MM.1S (cell line): Measurements from ENCODE around the gene LGALS3BP.

Experiments
- DNase-seq: peaks from one replicate; pipeline ENCODE4 v3.0.0-alpha.2; 2015
- H2AFZ ChIP-seq: fragments of 300-600 bp; sonication (generic); 2 replicates; pipeline ENCODE4 v1.6.0; 2016; ENCODE audit warnings: antibody characterized with exemption, low read length
- H3F3A ChIP-seq: fragments of 300-600 bp; sonication (generic); 2 replicates; pipeline ENCODE4 v1.6.1; 2016; ENCODE audit warnings: mild to moderate bottlenecking, antibody characterized with exemption, low read length, moderate library complexity, mixed read lengths; ENCODE audit not compliant: insufficient read depth
- H3K27ac ChIP-seq: fragments of 300-600 bp; sonication (generic); 2 replicates; pipeline ENCODE4 v1.5.1; 2016; ENCODE audit warnings: mild to moderate bottlenecking, low read length
- H3K27me3 ChIP-seq: fragments of 300-600 bp; sonication (generic); replicated peaks from 2 replicates; pipeline ENCODE4 v1.6.0; 2016; ENCODE audit warnings: low read length; ENCODE audit not compliant: insufficient read depth
- H3K36me3 ChIP-seq: fragments of 300-600 bp; sonication (generic); replicated peaks from 2 replicates; pipeline ENCODE4 v1.6.1; 2016; ENCODE audit warnings: mild to moderate bottlenecking, low read length, mixed read lengths; ENCODE audit not compliant: insufficient read depth
- H3K4me1 ChIP-seq: fragments of 300-600 bp; sonication (generic); 2 replicates; pipeline ENCODE4 v1.6.1; 2016; ENCODE audit warnings: low read length, mixed read lengths
- H3K4me2 ChIP-seq: fragments of 300-600 bp; sonication (generic); 2 replicates; pipeline ENCODE4 v1.6.0; 2016; ENCODE audit warnings: low read depth, low read length
- H3K4me3 ChIP-seq: fragments of 300-600 bp; sonication (generic); 2 replicates; pipeline ENCODE4 v1.5.1; 2016; ENCODE audit warnings: low read length, mixed read lengths
- H3K79me2 ChIP-seq: fragments of 300-600 bp; sonication (generic); 2 replicates; pipeline ENCODE4 v1.6.1; 2016; ENCODE audit warnings: mixed run types, low read length, mixed read lengths
- H3K9ac ChIP-seq: fragments of 300-600 bp; sonication (generic); 2 replicates; pipeline ENCODE4 v1.6.1; 2016; ENCODE audit warnings: low read length, mixed read lengths
- H3K9me2 ChIP-seq: fragments of 300-600 bp; sonication (generic); replicated peaks from 2 replicates; pipeline ENCODE4 v1.6.1; 2016; ENCODE audit warnings: mild to moderate bottlenecking, low read length, mixed read lengths; ENCODE audit not compliant: insufficient read depth
- H3K9me3 ChIP-seq: fragments of 300-600 bp; sonication (generic); replicated peaks from 2 replicates; pipeline ENCODE4 v1.6.1; 2016; ENCODE audit warnings: mild to moderate bottlenecking, low read length, mixed read lengths; ENCODE audit not compliant: insufficient read depth
- H4K20me1 ChIP-seq: fragments of 300-600 bp; sonication (generic); 2 replicates; pipeline ENCODE4 v1.6.1; 2016; ENCODE audit warnings: mild to moderate bottlenecking, low read length, moderate library complexity, mixed read lengths; ENCODE audit not compliant: insufficient read depth
- CTCF ChIP-seq: fragments of 300-600 bp; sonication (generic); IDR thresholded peaks from 2 replicates; pipeline ENCODE4 v1.5.1; 2016; ENCODE audit warnings: antibody characterized with exemption, low read length, mixed read lengths
- EZH2 ChIP-seq: fragments of 300-600 bp; sonication (generic); optimal IDR thresholded peaks from 2 replicates; pipeline ENCODE3; 2017; ENCODE audit warnings: low read depth, mild to moderate bottlenecking, antibody characterized with exemption, low read length, mixed read lengths
- EZH2phosphoT487 ChIP-seq: fragments of 300-600 bp; sonication (generic); IDR thresholded peaks from 2 replicates; pipeline ENCODE4 v1.6.1; 2018; ENCODE audit warnings: antibody characterized with exemption, low read length

Gene LGALS3BP

GRCh38 chr17:78980624-78980972 lies 875 bp upstream of the LGALS3BP start:
- DNase-seq, result no peak
- no peaks in the 10 kb centered on the region for H4K20me1 ChIP-seq
- H3K79me2 ChIP-seq, result no peaks in the 10 kb centered on the region
- peaks cover 5% of the 10 kb centered on the region; the same call in 1 of the 2 replicates for H3F3A ChIP-seq
- H3K36me3 ChIP-seq, result no peaks in the 10 kb centered on the region
- no peak overlapping the region for H3K4me2 ChIP-seq
- peaks cover 7% of the 10 kb centered on the region; the same call in 1 of the 2 replicates for H3K4me1 ChIP-seq
- H3K27ac ChIP-seq, result no peak overlapping the region
- no peaks in the 10 kb centered on the region for H3K9me3 ChIP-seq
- TF ChIP-seq EZH2phosphoT487 (no peak), EZH2 (no peak), CTCF (no peak)
- no peaks in the 10 kb centered on the region for H3K27me3 ChIP-seq
- no peak overlapping the region for H3K9ac ChIP-seq
- H3K9me2 ChIP-seq, result no peaks in the 10 kb centered on the region
- no peak overlapping the region for H3K4me3 ChIP-seq
- H2AFZ ChIP-seq, result no peak overlapping the region

GRCh38 chr17:78977997-78978973 lies 1.4 kb downstream of the LGALS3BP start:
- no peaks in the 10 kb centered on the region for H3K9me2 ChIP-seq
- no peak overlapping the region for H2AFZ ChIP-seq
- no peak overlapping the region for H3K4me2 ChIP-seq
- H4K20me1 ChIP-seq, result no peaks in the 10 kb centered on the region
- no peak overlapping the region for H3K9ac ChIP-seq
- H3F3A ChIP-seq, result no peaks in the 10 kb centered on the region
- H3K4me3 ChIP-seq, result no peak overlapping the region
- H3K9me3 ChIP-seq, result no peaks in the 10 kb centered on the region
- H3K79me2 ChIP-seq, result no peaks in the 10 kb centered on the region
- H3K27ac ChIP-seq, result no peak overlapping the region
- TF ChIP-seq CTCF (no peak), EZH2 (no peak), EZH2phosphoT487 (no peak)
- no peaks in the 10 kb centered on the region for H3K36me3 ChIP-seq
- no peaks in the 10 kb centered on the region for H3K27me3 ChIP-seq
- H3K4me1 ChIP-seq, result 0 out of 2 replicates have a peak, but pooled peaks cover 3% of the 10 kb centered on the region
- no peak for DNase-seq

GRCh38 chr17:78977681-78977943 lies 2.1 kb downstream of the LGALS3BP start:
- Histone ChIP-seq H3K9me2 (no peaks in the 10 kb centered on the region), H2AFZ (no peak overlapping the region), H3K4me1 (0 out of 2 replicates have a peak, but pooled peaks cover 3% of the 10 kb centered on the region), H3F3A (no peaks in the 10 kb centered on the region), H3K36me3 (no peaks in the 10 kb centered on the region), H3K4me2 (no peak overlapping the region), H3K27ac (no peak overlapping the region), H3K9ac (no peak overlapping the region), H3K27me3 (no peaks in the 10 kb centered on the region), H4K20me1 (no peaks in the 10 kb centered on the region), H3K9me3 (no peaks in the 10 kb centered on the region), H3K79me2 (no peaks in the 10 kb centered on the region), H3K4me3 (no peak overlapping the region)
- DNase-seq, result no peak
- no peak for TF ChIP-seq EZH2phosphoT487
